OCI-LY1 (cell line): ENCODE results near the gene TNS1.

Source experiments
- H2AFZ ChIP-seq: fragments of 200-600 bp; sonication (generic), shearing (Covaris generic); 2 replicates; pipeline ENCODE4 v1.6.0; 2014; ENCODE audit warnings: antibody characterized with exemption, mild to moderate bottlenecking, low read length
- H3F3A ChIP-seq: fragments of 200-600 bp; sonication (generic), shearing (Covaris generic); 2 replicates; pipeline ENCODE4 v1.6.0; 2014; ENCODE audit warnings: mild to moderate bottlenecking, antibody characterized with exemption, low read length, moderate library complexity; ENCODE audit not compliant: insufficient read depth
- H3K27ac ChIP-seq: fragments of 200-600 bp; sonication (generic); 2 replicates; pipeline ENCODE4 v1.5.1; 2014; ENCODE audit warnings: low read length, mixed run types, mild to moderate bottlenecking, low read depth; ENCODE audit not compliant: poor library complexity, severe bottlenecking
- H3K27me3 ChIP-seq: fragments of 200-600 bp; sonication (generic); 2 replicates; pipeline ENCODE4 v1.6.0; 2014; ENCODE audit warnings: antibody characterized with exemption, mild to moderate bottlenecking, low read length, moderate library complexity; ENCODE audit not compliant: insufficient read depth
- H3K36me3 ChIP-seq: fragments of 200-600 bp; sonication (generic); 2 replicates; pipeline ENCODE4 v1.6.1; 2014; ENCODE audit warnings: mild to moderate bottlenecking, antibody characterized with exemption, low read length, moderate library complexity, mixed read lengths; ENCODE audit not compliant: insufficient read depth
- H3K4me1 ChIP-seq: fragments of 200-600 bp; sonication (generic); 2 replicates; pipeline ENCODE4 v1.5.1; 2014; ENCODE audit warnings: mild to moderate bottlenecking, low read length, moderate library complexity; ENCODE audit not compliant: insufficient read depth, severe bottlenecking
- H3K4me2 ChIP-seq: fragments of 200-600 bp; sonication (generic), shearing (Covaris generic); 2 replicates; pipeline ENCODE4 v1.6.1; 2014; ENCODE audit warnings: low read length
- H3K4me3 ChIP-seq: fragments of 200-600 bp; sonication (generic); 2 replicates; pipeline ENCODE4 v1.5.1; 2014; ENCODE audit warnings: low read length, low read depth, mild to moderate bottlenecking, mixed read lengths; ENCODE audit not compliant: poor library complexity, severe bottlenecking
- H3K79me2 ChIP-seq: fragments of 200-600 bp; shearing (Covaris generic); 2 replicates; pipeline ENCODE4 v1.6.1; 2016; ENCODE audit warnings: mixed run types, low read length, mixed read lengths; ENCODE audit not compliant: insufficient read depth
- H3K9ac ChIP-seq: fragments of 200-600 bp; sonication (generic), shearing (Covaris generic); 2 replicates; pipeline ENCODE4 v1.6.1; 2014; ENCODE audit warnings: mild to moderate bottlenecking, low read length, mixed read lengths
- H3K9me2 ChIP-seq: fragments of 200-600 bp; sonication (generic), shearing (Covaris generic); 2 replicates; pipeline ENCODE4 v1.6.1; 2014; ENCODE audit warnings: low read depth, mild to moderate bottlenecking, low read length, mixed read lengths
- H3K9me3 ChIP-seq: fragments of 200-600 bp; shearing (Covaris generic); 2 replicates; pipeline ENCODE4 v1.6.1; 2014; ENCODE audit warnings: low read length, mixed read lengths
- H4K20me1 ChIP-seq: fragments of 200-600 bp; sonication (generic), shearing (Covaris generic); 2 replicates; pipeline ENCODE4 v1.6.0; 2016; ENCODE audit warnings: mild to moderate bottlenecking, low read length; ENCODE audit not compliant: insufficient read depth
- CTCF ChIP-seq: fragments of 200-600 bp; sonication (generic), shearing (Covaris generic); IDR thresholded peaks from 2 replicates; pipeline ENCODE4 v1.5.1; 2017; ENCODE audit warnings: mild to moderate bottlenecking, antibody characterized with exemption, low read length, moderate library complexity, mixed read lengths
- EZH2 ChIP-seq: fragments of 200-600 bp; sonication (generic), shearing (Covaris generic); IDR thresholded peaks from 2 replicates; pipeline ENCODE4 v1.8.0; 2017; ENCODE audit warnings: borderline replicate concordance, mixed run types, mild to moderate bottlenecking, antibody characterized with exemption, low read length, moderate library complexity, mixed read lengths

The TNS1 gene

GRCh38 chr2:218029366-218030360 lies 26.9 kb upstream of the TNS1 start:
- H3K79me2 ChIP-seq, result no peaks in the 10 kb centered on the region
- H3K4me1 ChIP-seq, result no peaks in the 10 kb centered on the region
- no peaks in the 10 kb centered on the region for H4K20me1 ChIP-seq
- no peaks in the 10 kb centered on the region for H3K9me3 ChIP-seq
- no peaks in the 10 kb centered on the region for H3F3A ChIP-seq
- H3K9me2 ChIP-seq, result no peaks in the 10 kb centered on the region
- H3K27me3 ChIP-seq, result no peaks in the 10 kb centered on the region
- no peak overlapping the region for H3K4me3 ChIP-seq
- H2AFZ ChIP-seq, result no peak overlapping the region
- H3K27ac ChIP-seq, result no peak overlapping the region
- no peak overlapping the region for H3K9ac ChIP-seq
- no peaks in the 10 kb centered on the region for H3K36me3 ChIP-seq
- H3K4me2 ChIP-seq, result no peak overlapping the region
- TF ChIP-seq EZH2 (no peak), CTCF (no peak)

- Histone ChIP-seq H3K79me2 (no peaks in the 10 kb centered on the region), H3K4me1 (no peaks in the 10 kb centered on the region), H3K27me3 (0 out of 2 replicates have a peak, but pooled peaks cover 3% of the 10 kb centered on the region), H3K4me2 (no peak overlapping the region), H3K36me3 (no peaks in the 10 kb centered on the region), H3F3A (no peaks in the 10 kb centered on the region), H3K4me3 (no peak overlapping the region), H2AFZ (no peak overlapping the region), H3K27ac (no peak overlapping the region), H3K9ac (no peak overlapping the region), H4K20me1 (no peaks in the 10 kb centered on the region), H3K9me3 (no peaks in the 10 kb centered on the region), H3K9me2 (no peaks in the 10 kb centered on the region)
- no peak for TF ChIP-seq EZH2
- TF ChIP-seq CTCF, result no peak
These were observed 26.0 kb upstream of the TNS1 start for GRCh38 chr2:218028562-218029348.

GRCh38 chr2:218028189-218028495 lies 25.3 kb upstream of the TNS1 start:
- Histone ChIP-seq H3K36me3 (no peaks in the 10 kb centered on the region), H2AFZ (no peak overlapping the region), H4K20me1 (no peaks in the 10 kb centered on the region), H3F3A (no peaks in the 10 kb centered on the region), H3K27me3 (0 out of 2 replicates have a peak, but pooled peaks cover 3% of the 10 kb centered on the region), H3K4me2 (no peak overlapping the region), H3K9me2 (no peaks in the 10 kb centered on the region), H3K9me3 (no peaks in the 10 kb centered on the region), H3K4me1 (no peaks in the 10 kb centered on the region), H3K9ac (no peak overlapping the region), H3K4me3 (no peak overlapping the region), H3K27ac (no peak overlapping the region), H3K79me2 (no peaks in the 10 kb centered on the region)
- TF ChIP-seq EZH2 (no peak), CTCF (no peak)
